ENCODE results near the gene PCSK5. TPM values are rescaled to one million over a fixed set of nuclear protein-coding genes. Genes with fewer than 3 reads are reported as not detected.

PCSK5 gene
- polyA plus RNA-seq, 3 donors = 4.8 to 13.0 (median 7.1) TPM

DNA sequence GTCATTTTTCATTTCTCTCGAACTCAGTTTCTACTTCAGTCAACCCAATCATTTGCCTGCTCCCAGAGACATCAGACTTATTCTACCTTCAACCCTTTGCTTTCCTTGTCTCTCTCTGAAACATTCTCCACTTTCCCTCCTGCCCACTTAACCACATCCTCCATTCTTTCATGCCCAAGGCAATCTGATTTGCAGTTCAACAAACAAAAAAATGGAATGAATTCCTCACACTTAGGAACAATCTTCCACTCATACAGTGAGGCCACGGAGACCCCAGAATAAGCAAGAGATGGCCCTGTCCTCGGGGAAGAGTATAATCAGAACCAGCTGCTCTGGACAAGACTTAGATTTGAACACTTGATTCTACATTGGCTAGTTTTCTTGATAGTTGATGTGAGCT lies 323.3 kb downstream of the PCSK5 start:
- Mint-ChIP-seq H3K9me3 (peaks cover 0 to 2% (median 0%) of the 10 kb centered on the region in 7 donors), H3K27ac (no peak overlapping the region), H3K4me3 (peak overlapping the region in 1 of 2 donors; percentile 0), H3K4me1 (peaks cover 23% of the 10 kb centered on the region), H3K36me3 (no peaks in the 10 kb centered on the region), H3K27me3 (ENCODE audit: low read depth in 3 of 3) (peaks cover 30 to 44% (median 32%) of the 10 kb centered on the region in 3 donors)
- intact Hi-C loops (cut with micrococcal nuclease) = no loop called here
- Histone ChIP-seq H3K36me3 (replicated peaks in 1 of 2; ENCODE audit: control insufficient read depth in 1 of 2, insufficient read depth in 2 of 2, low read length in 2 of 2) (no peaks in the 10 kb centered on the region), H3K27ac (ENCODE audit: low read depth in 1 of 2, low read length in 2 of 2) (no peak overlapping the region), H3K4me1 (ENCODE audit: control insufficient read depth in 1 of 2, insufficient read depth in 2 of 2, low read length in 2 of 2) (peaks cover 15 to 17% of the 10 kb centered on the region in 2 donors), H3K9ac (ENCODE audit: insufficient read depth, low read length, poor library complexity, severe bottlenecking) (no peak overlapping the region), H3K79me2 (ENCODE audit: insufficient read depth, low read length) (no peaks in the 10 kb centered on the region), H2AFZ (ENCODE audit: insufficient read depth, low read depth, low read length, poor library complexity, severe bottlenecking) (no peak overlapping the region), H4K20me1 (ENCODE audit: insufficient read depth, low read length) (no peaks in the 10 kb centered on the region), H3K4me3 (replicated peaks in 1 of 3; ENCODE audit: low read depth in 2 of 3, low read length in 3 of 3) (no peak overlapping the region), H3K9me3 (replicated peaks in 1 of 2; ENCODE audit: control insufficient read depth in 1 of 2, insufficient read depth in 1 of 2, low read length in 2 of 2) (no peaks in the 10 kb centered on the region), H3K4me2 (replicated peaks; ENCODE audit: extremely low read depth, low read length, poor library complexity, severe bottlenecking) (no peak overlapping the region), H3K27me3 (ENCODE audit: control insufficient read depth in 2 of 2, insufficient read depth in 2 of 2, low read length in 2 of 2) (peaks cover 30 to 56% of the 10 kb centered on the region in 2 donors)
- no peak for DNase-seq
- TF ChIP-seq CTCF (IDR thresholded peaks at IDR 0.05) = no peak
- 80% methylated on average over 1 of the region's 3 CpGs for WGBS (ENCODE audit: insufficient coverage)

- no peak overlapping the region for H3K27ac ChIP-seq (ENCODE audit: low read depth in 1 of 2, low read length in 2 of 2)
- Mint-ChIP-seq H3K4me3 (no peak overlapping the region), H3K27me3 (ENCODE audit: low read depth in 3 of 3) (peaks cover 37 to 55% (median 42%) of the 10 kb centered on the region in 3 donors), H3K36me3 (no peaks in the 10 kb centered on the region), H3K4me1 (peaks cover 30% of the 10 kb centered on the region), H3K27ac (no peak overlapping the region), H3K9me3 (peaks cover 0 to 2% (median 0%) of the 10 kb centered on the region in 7 donors)
- no peaks in the 10 kb centered on the region for H3K36me3 ChIP-seq (replicated peaks in 1 of 2; ENCODE audit: control insufficient read depth in 1 of 2, insufficient read depth in 2 of 2, low read length in 2 of 2)
- H3K4me3 ChIP-seq (replicated peaks in 1 of 3; ENCODE audit: low read depth in 2 of 3, low read length in 3 of 3) = no peak overlapping the region
- no peak overlapping the region for H3K4me2 ChIP-seq (replicated peaks; ENCODE audit: extremely low read depth, low read length, poor library complexity, severe bottlenecking)
- H3K4me1 ChIP-seq (ENCODE audit: control insufficient read depth in 1 of 2, insufficient read depth in 2 of 2, low read length in 2 of 2) = peaks cover 15 to 17% of the 10 kb centered on the region in 2 donors
- no peaks in the 10 kb centered on the region for H3K9me3 ChIP-seq (replicated peaks in 1 of 2; ENCODE audit: control insufficient read depth in 1 of 2, insufficient read depth in 1 of 2, low read length in 2 of 2)
- no peak overlapping the region for H2AFZ ChIP-seq (ENCODE audit: insufficient read depth, low read depth, low read length, poor library complexity, severe bottlenecking)
- H3K27me3 ChIP-seq (ENCODE audit: control insufficient read depth in 2 of 2, insufficient read depth in 2 of 2, low read length in 2 of 2) = peaks cover 30 to 59% of the 10 kb centered on the region in 2 donors
- intact Hi-C loops (cut with micrococcal nuclease) = no loop called here
- no peaks in the 10 kb centered on the region for H4K20me1 ChIP-seq (ENCODE audit: insufficient read depth, low read length)
- H3K79me2 ChIP-seq (ENCODE audit: insufficient read depth, low read length) = no peaks in the 10 kb centered on the region
- TF ChIP-seq CTCF (IDR thresholded peaks at IDR 0.05) = no peak
- no peak for DNase-seq
- 82% methylated on average over 1 of the region's 1 CpG for WGBS (ENCODE audit: insufficient coverage)
- no peak overlapping the region for H3K9ac ChIP-seq (ENCODE audit: insufficient read depth, low read length, poor library complexity, severe bottlenecking)
These were observed 324.6 kb downstream of the PCSK5 start for GRCh38 chr9:76215066-76215465.
